NCI-H82 treated with DMSO at 0.1 percent for 48 hours (cell line): ENCODE data around the gene MYO1E.
"Not testable (repeated sequence)": the region's sequence is repeated elsewhere in the genome, so short reads cannot be mapped to it uniquely, and the experiment has no call there.

Experiments
- DNase-seq: peaks from one replicate; lab custom pipeline; 2025; ENCODE audit not compliant: unreplicated experiment; lab: John Stamatoyannopoulos, UW

Gene MYO1E

DNA sequence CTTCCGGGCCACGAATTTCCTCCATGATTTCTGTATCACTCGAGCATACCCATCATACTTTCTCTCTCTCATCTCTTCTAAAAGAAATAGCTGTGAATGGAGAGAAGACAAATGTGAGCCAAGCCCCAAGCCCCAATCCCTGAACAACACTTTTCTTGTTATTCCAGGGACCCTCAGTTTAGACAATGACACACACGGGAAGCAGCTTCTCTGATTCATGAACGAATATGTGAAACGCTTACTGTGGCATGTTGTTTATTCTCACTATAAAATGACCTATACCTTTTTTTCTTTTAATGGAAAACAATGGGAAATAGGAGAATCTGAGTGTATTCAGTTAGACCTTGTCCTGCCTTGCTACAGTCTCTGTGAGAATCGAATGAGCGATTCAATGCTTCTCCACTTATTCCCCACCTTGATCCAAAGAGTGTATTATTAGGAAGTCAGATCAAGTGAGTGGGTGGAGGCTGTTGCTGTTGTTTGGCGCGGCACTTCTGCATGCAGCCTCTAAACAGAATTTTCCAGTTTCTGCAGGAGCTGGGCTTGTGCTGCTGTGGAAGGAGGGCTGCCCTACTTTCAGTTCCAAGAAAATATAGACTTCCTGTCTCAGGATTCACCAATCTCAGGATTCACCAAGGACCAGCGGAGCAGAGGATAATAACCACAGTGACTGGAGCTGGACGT, 198.4 kb downstream of the MYO1E start:
- no peak for DNase-seq

DNA sequence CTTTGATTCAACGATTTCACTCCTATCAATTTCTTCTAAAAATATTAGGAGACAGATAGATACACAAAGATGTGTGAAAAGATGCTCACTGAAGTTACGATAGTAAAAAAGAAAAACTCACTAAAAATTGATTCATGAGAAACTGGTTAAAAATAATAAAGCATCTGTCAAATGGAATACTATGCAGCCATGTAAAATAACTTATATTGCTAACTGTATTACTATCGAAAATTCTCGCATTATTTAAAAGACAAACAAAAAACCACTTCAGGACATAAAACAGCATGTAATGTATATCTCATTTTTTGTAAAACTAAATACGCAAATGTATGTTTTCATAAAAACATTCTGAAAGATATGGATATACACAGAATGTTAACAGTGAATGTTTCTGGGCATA, 199.5 kb downstream of the MYO1E start:
- DNase-seq: no peak

DNA sequence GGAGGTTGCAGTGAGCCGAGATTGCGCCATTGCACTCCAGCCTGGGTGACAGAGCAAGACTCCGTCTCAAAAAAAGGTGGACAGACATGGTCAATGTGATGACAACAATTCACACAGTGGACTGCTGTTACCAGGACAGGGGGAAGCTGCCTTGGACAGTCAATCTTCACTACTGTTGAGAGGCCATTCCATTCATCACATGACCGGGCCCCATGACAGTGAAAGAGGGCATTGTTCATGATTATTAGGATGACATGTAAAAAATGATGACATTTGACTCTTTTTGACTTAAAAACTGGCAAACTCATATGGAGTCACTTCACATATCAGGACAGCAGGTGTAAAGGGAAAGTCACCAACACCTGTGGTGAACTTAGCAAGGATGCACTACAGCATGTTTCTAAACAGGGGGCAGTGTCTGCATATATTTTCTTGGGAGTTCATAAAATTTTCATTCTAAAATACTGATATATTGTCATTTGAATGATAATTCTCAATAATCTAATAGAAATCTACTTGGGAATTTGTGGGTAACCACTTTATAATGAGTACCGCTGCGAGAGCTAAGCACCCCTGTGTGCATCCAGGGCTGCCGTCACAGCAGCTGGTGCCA, 200.3 kb downstream of the MYO1E start:
- no peak for DNase-seq

DNA sequence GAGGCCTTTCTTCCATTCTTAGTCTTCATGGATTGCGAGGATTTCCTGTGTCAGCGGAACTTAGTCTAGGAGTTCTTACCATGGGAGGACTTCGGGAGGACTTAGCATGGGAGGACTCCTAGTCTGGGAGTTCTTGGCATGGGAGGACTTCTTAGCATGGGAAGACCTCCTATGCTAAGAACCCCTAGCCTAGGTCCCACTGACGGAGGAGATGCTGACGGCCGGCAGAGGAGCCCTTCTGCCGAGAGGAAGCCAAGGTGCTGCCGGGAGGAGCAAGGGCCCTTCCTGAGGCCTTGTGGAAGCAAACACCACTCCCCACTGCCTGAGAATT, 201.6 kb downstream of the MYO1E start:
- DNase-seq: no peak

DNA sequence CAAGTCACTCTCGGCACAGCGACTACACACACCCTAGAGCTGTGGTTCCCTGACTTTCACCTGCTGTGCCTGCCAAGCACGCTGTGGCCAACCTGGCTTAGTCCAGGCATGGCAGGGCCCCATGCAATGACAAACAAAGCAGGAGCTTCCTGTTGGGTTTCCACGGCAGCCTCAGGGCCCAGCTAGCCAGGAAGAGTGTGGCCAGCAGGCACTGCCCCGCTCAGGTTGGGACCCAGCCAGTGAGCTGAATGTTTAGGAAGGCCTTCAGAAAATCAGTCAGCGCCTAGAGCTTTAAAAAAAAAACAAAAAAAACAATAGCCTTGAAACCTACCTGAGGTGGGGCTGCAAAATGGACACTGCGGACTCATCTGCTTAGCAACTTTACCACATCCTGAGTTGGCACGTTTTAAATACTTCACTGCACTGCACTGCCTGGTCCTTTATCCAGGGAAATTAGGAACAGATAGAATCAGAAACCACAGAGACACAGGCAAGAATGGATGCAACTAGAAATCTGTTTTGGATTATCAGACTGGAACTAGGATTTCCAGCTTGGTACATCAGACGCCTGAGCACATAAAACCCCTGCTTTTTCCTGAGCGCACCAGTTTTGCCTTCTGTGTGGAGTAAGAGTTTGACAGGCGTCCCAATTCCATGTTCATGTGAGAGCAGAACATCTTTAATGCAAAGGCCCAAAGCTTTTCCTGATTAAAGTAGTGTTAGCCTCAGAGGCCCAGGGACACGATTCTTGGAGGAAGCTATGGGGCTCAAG, 202.2 kb downstream of the MYO1E start:
- no peak for DNase-seq

DNA sequence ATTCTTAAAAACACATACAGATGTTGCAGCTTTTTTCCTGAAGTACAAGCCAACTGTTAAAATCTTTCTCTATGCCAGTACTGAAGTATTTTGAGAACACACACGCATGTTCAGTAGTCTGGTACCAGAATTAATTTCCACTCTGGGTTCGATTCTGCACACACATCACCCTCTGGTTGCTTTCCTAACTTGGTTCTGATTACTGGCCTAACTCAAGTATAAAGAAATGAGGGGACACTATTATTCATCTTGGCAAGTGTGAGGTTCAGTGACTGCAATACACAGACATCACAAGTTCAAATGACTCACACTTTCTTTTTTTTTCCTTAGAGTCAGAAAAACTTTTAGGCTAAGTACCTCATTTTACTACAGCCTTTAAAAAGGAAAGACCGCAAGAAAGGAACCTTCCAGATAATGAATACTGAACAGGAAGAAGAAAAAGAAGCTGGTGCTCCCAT, 203.4 kb downstream of the MYO1E start:
- no peak for DNase-seq

DNA sequence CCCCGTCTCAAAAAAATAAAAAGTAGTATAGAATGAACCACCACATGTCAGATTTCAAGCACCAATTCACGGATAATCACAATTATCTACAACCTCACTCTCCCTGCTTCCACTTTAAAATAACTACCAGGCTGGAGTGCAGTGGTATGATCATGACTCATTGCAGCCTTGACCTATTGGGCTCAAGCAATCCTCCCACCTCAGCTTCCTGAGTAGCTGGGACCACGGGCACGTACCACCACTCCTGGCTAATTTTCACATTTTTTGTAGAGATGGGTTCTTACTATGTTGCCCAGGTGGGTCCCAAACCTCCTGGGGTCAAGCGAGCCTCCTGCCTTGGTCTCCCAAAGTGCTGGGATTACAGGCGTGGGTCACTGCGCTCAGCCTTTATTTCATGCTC, 204.1 kb downstream of the MYO1E start:
- no peak for DNase-seq

DNA sequence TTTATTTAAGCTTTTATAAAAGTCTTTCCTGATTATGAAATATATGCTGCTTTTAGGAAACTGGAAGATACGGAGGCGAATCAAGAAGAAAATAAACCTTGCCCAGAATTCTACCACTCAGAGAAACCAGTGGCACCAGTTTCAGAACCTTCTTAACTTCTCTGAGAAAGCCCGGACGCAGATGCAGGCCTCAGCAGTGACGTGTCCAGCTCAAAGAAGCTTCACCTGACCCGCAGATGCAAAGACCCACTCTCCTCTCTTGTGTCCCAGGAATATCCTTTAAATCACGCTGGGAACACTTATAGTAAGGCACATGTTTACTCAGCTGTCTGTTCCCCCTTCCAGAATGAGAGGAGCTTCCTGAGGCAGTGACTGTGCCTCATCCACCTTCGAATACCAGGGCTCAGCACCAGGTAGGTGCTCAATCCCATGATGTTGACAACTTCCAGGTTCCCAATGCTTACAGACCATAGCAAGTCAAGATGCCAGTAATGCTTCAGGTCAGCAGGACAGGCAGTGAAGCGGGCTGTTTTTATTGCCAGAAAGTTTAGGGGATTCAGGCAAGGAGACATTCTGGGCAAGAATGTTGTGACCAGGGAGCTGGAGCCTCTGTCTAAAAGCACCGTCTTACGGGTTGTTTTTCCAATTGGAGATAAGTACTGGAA, 205.9 kb downstream of the MYO1E start:
- no peak for DNase-seq

DNA sequence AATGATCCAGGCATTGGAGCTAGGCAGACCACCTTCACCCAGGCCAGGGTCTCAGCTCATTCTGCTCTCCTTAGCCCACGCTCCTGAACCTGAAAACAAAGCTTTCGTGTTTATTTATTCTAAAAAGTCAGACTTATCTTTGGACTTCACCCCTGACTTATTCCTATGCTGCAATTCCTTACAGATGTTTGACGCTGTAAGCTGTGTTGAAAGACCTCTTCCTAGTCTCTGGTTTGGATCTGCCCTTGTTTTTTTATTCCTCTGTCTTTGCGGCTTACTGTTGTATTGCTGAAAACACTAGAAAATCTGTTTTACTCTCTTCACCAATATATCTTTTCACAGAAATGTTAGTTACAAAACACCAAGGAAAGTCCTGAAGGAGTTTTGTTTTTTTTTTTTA, 206.5 kb downstream of the MYO1E start:
- no peak for DNase-seq

DNA sequence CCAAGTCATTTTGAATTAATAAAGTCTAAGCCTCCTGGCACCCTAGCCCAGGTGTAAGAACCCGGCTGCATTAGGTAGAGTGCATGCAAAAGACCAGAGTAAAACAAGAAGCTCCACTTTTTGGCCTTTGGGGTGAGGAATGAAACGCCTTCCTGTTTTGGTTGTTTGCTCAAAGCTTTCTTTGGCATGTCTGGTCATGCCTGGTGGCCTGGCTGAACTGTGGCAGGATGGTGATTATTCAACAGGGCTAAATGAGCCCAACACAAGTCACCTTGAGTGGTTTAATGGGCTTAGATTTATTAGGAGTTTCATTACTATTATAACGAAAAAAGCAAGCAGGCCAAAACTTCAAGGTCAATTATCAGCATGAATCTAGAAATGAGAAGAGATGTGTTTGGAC, 206.9 kb downstream of the MYO1E start:
- no peak for DNase-seq

DNA sequence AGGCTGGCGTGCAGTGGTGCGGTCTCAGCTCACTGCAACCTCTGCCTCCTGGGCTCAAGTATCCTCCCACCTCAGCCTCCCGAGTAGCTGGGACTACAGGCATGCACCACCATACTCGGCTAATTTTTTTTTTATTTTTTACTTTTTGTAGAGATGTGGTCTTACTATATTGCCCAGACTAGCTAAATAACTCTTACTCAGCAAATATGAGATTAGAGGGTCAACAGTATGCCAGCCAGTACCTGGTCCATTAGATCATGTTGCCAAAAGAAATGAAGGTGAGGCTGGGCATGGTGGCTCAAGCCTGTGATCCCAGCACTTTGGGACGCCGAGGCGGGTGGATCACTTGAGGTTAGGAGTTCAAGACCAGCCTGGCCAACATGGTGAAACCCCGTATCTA, 210.6 kb downstream of the MYO1E start:
- DNase-seq: not testable (repeated sequence)

DNA sequence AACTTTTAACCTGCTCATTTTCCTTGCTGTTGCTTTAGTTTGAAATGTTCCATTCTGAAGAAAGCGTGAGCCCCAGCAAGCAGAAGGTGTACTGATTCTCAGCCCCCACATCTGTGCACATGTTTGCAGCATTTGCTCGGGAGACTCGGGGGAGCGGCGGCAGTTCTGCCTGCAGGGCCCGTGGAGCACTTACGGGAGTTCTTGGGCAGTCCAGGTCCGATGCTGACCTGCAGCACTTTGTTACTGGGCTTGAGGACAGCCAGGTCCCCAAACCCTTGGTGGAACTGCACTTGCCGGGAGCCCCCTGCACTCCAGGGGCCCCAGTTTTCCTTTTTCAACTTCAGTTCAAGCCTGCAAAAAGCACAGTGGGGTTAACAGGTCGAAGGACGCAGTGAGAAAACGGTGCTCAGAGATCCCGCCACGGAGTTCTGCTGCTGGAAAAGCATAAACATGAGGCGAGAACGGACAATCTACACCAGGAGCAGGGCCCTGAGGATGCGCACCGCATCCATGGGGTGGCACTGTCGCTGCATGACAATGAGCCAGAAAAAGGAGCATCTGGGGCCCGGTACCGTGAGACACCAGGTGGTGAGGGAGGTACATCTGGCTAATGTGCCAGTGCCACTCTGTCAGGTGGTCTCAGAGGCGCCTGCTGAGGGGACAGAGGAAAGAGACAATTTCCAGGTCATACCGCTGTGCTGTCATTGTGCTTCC, 211.6 kb downstream of the MYO1E start:
- peak; percentile 6 for DNase-seq

DNA sequence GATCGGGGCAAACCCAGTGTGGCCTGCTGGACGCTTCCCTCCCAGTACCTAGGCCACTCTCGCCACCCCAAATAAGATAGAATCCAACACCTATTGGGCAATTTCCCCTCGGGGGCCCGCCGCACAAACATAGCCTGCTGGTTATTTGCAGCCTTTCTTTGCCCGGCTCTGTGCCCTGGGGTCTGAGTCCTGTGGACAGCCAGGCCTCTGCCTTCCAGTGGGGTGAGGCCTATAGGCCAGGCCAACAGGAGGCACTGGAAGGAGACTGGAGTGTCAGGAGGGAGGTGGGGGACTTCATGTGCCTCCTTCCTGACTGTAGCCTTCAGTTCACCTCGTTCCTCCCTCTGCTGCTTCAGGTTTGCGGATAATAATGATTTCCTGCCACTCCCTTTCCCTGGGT, 213.5 kb downstream of the MYO1E start:
- no peak for DNase-seq

DNA sequence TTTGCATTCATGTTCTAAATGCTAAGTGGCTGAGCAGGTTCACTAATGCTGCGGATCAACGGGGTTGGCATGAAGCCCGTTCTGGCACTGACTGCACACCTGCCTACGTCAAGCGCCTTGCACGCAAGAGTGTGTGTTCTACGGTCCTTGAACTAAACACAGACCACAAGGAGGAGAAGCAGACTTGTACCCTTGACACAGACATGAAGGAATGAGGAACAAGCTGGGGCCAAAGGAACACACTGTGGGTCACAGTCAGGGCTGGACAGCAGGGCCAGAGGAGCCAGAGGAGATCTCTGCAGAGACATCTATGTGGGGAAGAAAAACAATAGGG, 214.0 kb downstream of the MYO1E start:
- DNase-seq: no peak

DNA sequence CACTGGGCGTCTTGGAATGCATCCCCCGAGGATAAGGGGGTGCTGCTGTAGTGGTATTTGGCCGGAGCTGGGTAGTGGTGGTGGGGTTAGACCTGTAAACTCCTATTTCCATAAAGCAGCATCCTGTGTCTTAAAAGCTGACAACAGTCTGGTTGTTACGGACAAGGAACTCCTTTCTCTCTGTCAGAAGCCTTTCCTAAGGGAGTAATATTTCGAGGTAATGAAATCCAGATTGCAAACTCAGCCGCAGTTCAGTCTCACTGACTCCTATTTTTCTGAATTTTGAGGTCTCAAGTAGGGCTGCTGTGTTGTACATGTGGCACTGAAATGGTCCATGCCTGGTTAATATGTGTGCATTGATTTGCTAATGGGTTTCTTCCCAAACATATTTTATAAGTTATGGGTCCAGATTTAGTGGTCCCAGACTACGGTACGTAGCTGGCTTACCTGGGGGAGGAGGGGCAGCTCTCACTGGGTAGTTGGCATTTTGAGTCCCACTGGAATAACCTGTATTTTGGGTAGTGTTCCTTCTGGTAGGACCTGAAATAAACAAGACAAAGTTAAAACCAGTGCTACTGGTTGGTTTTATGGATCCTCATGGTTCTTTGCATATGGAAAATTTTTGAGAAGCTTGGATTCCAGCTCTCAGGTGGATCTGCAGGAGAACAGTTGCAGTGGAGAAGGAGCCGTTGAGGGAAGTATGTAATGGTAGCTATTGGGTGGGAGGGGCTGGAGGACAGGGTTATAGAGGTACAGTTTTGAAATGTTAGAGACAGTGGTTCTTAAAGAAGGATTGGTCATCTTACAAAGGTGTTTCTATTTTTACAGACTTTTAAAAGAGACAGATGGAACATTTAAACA, 214.6 kb downstream of the MYO1E start:
- no peak for DNase-seq

DNA sequence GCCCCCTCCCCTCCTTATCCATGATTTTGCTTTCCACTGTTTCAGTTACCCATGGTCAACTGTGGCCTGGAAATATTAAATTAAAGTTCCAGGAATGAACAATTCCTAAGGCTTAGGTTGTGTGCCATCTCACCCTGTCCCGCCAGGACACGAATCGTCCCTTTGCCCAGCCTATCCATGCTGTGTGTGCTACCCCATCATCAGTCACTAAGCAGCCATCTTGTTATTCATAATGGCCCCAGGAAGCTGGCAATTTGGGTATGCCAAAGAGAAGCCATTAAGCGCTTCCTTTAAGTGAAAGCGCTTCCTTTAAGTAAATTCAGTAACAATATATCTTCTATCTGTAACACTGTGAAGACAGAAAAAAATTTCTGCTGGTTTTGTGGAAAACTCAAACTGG, 215.3 kb downstream of the MYO1E start:
- no peak for DNase-seq

DNA sequence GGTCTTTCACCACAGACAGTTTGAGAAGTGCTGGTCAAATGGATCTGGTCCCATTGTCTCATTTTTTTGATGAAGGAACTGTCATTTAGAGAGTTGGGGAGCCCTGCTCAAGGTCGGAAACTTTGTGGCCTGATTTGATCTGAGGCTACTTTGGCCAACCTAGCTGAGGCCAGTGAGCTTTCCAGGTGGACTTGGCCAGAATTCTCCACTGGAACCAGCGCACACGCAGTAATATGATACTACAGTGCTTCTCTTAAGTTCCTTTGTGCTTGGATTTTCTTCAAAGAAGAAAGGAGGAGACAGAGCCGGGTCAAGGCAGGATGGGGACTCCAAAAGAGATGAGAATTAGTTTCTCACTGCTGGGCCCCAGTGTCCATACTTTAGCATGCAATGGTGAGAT, 217.2 kb downstream of the MYO1E start:
- DNase-seq: no peak

DNA sequence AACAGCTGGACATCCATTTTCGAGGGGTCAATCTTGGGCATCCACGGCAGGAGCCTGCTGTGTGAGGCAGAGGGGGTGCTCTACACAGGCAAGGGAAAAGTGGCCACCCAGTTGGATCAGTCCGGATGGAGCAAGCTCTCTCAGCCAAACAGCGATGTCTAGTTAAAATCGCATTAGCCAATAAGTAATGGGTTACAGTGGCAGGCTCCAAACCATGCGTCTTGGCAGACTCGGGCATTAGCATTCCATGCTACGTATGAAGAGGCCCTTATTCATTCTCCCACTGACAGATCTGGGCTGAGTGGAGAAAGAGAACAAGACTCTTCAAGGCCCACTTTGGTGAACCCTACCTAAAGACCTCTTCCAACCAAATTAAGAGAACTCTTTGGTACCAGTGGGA, 218.4 kb downstream of the MYO1E start:
- DNase-seq: no peak

DNA sequence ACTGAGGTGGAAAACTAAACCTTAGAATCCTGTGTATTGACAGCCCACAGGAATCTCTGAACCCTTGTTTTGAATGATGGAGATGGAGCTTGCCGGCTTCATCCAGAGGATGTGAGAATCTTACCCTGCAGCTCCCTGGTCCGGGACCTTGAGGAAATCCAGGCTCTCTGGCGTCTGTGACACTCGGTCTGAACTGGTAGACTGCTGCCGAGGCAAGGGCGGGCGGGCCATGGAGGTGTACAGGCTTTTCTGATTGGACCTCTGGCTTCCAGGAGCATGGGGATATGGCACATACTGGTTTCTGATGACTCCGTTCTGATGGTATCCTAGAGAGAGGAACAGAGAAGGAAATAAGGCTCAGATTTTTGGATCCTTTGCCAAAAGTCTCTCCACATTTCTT, 219.2 kb downstream of the MYO1E start:
- DNase-seq: no peak

DNA sequence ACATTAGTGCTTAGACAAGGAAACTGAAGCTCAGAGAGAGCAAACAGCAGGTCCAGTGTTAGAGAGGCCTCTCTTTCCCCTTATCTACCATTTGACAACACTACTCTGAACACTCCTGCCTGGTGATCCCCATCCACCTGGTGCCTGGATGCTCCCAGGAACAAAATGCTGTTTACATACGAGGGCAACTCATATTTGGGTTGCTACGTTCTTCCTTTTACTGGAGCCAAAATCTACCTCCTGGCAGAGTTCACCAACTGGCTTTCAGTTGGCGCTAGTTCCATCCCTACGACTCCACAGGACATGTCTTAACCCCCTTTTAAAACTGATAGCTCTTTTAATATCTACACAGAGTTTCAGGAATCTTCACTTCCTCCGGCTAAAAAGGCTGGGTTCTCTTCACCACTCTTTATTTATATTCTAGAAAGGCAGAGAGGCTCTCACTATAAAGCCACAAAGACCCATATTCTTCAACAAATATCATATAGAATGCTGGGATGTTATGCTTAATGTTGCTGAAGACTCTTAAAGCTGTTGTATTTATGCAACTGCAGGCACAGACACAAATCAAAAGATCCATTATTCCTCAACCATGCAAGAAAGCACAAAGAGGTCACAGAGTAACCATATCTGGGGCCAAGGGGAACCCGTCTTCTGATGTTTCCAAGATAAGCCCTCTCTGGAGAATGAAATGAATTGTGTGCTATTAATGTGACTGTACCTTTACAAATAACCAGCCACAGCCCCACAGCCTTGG, 219.8 kb downstream of the MYO1E start:
- DNase-seq: no peak
